Heart right ventricle (tissue), 16 donors: Measurements from ENCODE around the gene PRKCQ. TPM values are rescaled to one million over a fixed set of nuclear protein-coding genes. Genes with fewer than 3 reads are reported as not detected.
A peak's percentile ranks its signal among the peaks of the same experiment; 100 is the strongest.

Experiments used
- ATAC-seq, 8 donors: fragments of 200-7000 bp; cut with Tn5 transposase; one replicate each; pipeline ENCODE4 v1.9.1; 2020; ENCODE audit warnings: mild to moderate bottlenecking in 8 of 8, moderate library complexity in 8 of 8, moderate number of reproducible peaks in 1 of 8
- DNase-seq, 2 donors: peaks; one replicate each; pipeline ENCODE4 v3.0.0-alpha.2; 2020
- H3K27ac ChIP-seq, 10 donors: fragments of 200-600 bp; sonication (generic) in 2 of 10; one replicate each; pipeline versions ENCODE4 v1.5.0 to v1.8.0; 2020 to 2022; ENCODE audit warnings: mild to moderate bottlenecking in 3 of 10
- H3K27me3 ChIP-seq, 7 donors: fragments of 200-600 bp; one replicate each; pipeline ENCODE4 v1.8.0; 2021 to 2022; ENCODE audit warnings: mild to moderate bottlenecking in 2 of 7
- H3K36me3 ChIP-seq, 9 donors: fragments of 200-600 bp; sonication (generic) in 1 of 9; one replicate each; pipeline versions ENCODE4 v1.5.0 to v1.8.0; 2020 to 2022; ENCODE audit warnings: mild to moderate bottlenecking in 2 of 9
- H3K4me1 ChIP-seq, 9 donors: fragments of 200-600 bp; sonication (generic) in 1 of 9; one replicate each; pipeline versions ENCODE4 v1.5.0 to v1.8.0; 2020 to 2022; ENCODE audit warnings: mild to moderate bottlenecking in 4 of 9
- H3K4me3 ChIP-seq, 10 donors: fragments of 200-600 bp; sonication (generic) in 2 of 10; one replicate each; pipeline versions ENCODE4 v1.5.0 to v1.8.0; 2020 to 2022; ENCODE audit warnings: mild to moderate bottlenecking in 7 of 10, moderate library complexity in 2 of 10
- H3K9me3 ChIP-seq, 11 donors: fragments of 200-600 bp in 10 of 11; sonication (generic) in 2 of 11; one replicate each; pipeline versions ENCODE4 v1.5.0 to v1.8.0; 2013 to 2022; ENCODE audit warnings: mild to moderate bottlenecking in 2 of 11, control low read depth in 1 of 11, moderate library complexity in 1 of 11
- WGBS, 2 donors: extraction: QIAGEN DNeasy Blood & Tissue Kit; methylation state at CpG; one replicate each; pipeline ENCODE4 v1.1.7; 2013; ENCODE audit warnings: inconsistent platforms in 1 of 2; 5-methylcytosine and 5-hydroxymethylcytosine counted together
- intact Hi-C, 10 donors: fragments of 100-400 bp; cut with DNase I; formaldehyde crosslinking; loops; one replicate each; pipeline versions ENCODE4 v1.11.1 to v1.14.2; 2022
- polyA plus RNA-seq, 2 donors: library from polyadenylated mRNA; stranded (reverse); fragments of 200-250 nt; gene quantifications; one replicate each; pipeline ENCODE4 v1.2.3, GENCODE V29; 2013
- total RNA-seq, 10 donors: library from RNA; stranded (reverse); fragmentation: NEBNext Ultra II Directional in 3 of 10; extraction: Animal tissue kit (Norgen Biotek cat#: 25700) in 3 of 10; gene quantifications; one replicate each; pipeline versions ENCODE4 v1.2.1 to v1.2.4, GENCODE V29; 2021 to 2023
- TF ChIP-seq, protein P1 (sequence below), 9 donors: fragments of 200-600 bp; sonication (generic) in 2 of 9; IDR thresholded peaks; one replicate each; pipeline versions ENCODE4 v1.5.0 to v1.8.0; 2021 to 2022; ENCODE audit warnings: antibody characterized with exemption in 9 of 9, mild to moderate bottlenecking in 5 of 9, moderate library complexity in 1 of 9
- donor health status: Arrhythmogenic right ventricular cardiomyopathy.
- donor health status: ischemic (EF 13 %, LVEDD 7.1; RV severe dilation, severe dysfunction).
- donor health status: healthy with polysubstance abuse.
- donor health status: DM: no; HTN: yes; CAD: no.
- donor health status: DM: no; HTN: no; CAD: no.
- donor health status: ischemic (EF 25% LVEDD 6.9; RV normal size, moderate dysfunction).
- donor health status: ischemic (EF 25% LVEDD 5.7; RV mildly dilated, moderate dysfunction).
- donor health status: healthy.
- donor health status: DM: yes; HTN: yes; CAD: no.
- donor health status: Ischemic cardiomyopathy.
- donor health status: ischemic (EF 35%, LVEDD 5.7; RV mildly dilated, moderate dysfunction).
- donor health status: nonischemic (EF 11% LVEDD 7.7; RV severe dilation, severe dysfunction).
- donor health status: DM: yes; HTN: yes; CAD: no.
- donor health status: PGD.
- donor health status: ischemic (EF 29% LVEDD 5.4; RV normal size, mild dysfunction).
- donor health status: nonischemic (EF 23%, LVEDD 6.1; RV moderate dilation, normal function).

The PRKCQ gene
- total and polyA plus RNA-seq, 12 donors, result 0.04 to 2.0 (median 0.27) TPM; not detected in 2

DNA sequence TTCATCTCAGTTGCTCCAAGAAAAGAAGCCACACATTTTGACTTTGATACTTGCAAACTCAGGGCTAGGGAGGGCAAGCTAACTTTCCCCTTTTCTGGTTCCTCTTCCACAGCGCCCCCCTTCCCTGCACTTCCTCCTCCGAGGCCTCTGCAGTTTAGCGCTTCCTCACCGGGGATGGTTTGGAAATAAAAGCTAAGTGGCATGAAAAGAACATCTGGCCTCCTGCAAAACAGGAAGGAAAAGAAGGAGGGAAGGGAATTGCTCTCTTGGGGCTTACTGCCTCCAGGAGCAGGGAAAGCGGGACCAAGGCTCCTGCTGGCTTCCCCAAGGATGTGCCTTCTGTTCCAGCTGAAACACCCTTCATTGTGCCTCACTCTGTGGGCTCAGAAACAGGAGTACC lies 42.3 kb downstream of the PRKCQ start:
- DNase-seq (peak; percentile 24 to 25), ATAC-seq (peak in 4 of 8 donors; percentile 37 to 53 (median 42))
- H3K4me3 ChIP-seq, result no peak overlapping the region
- TF ChIP-seq, protein P1, sequence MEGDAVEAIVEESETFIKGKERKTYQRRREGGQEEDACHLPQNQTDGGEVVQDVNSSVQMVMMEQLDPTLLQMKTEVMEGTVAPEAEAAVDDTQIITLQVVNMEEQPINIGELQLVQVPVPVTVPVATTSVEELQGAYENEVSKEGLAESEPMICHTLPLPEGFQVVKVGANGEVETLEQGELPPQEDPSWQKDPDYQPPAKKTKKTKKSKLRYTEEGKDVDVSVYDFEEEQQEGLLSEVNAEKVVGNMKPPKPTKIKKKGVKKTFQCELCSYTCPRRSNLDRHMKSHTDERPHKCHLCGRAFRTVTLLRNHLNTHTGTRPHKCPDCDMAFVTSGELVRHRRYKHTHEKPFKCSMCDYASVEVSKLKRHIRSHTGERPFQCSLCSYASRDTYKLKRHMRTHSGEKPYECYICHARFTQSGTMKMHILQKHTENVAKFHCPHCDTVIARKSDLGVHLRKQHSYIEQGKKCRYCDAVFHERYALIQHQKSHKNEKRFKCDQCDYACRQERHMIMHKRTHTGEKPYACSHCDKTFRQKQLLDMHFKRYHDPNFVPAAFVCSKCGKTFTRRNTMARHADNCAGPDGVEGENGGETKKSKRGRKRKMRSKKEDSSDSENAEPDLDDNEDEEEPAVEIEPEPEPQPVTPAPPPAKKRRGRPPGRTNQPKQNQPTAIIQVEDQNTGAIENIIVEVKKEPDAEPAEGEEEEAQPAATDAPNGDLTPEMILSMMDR (IDR thresholded peaks at IDR 0.05), result peak in 1 of 9 donors; percentile 22
- no peak overlapping the region for H3K27ac ChIP-seq
- peaks cover 0 to 37% (median 3%) of the 10 kb centered on the region in 7 donors for H3K27me3 ChIP-seq
- intact Hi-C loops, result no loop called here
- 41 to 46% methylated on average over 5 of the region's 5 CpGs for WGBS, 2 donors
- H3K9me3 ChIP-seq, result no peaks in the 10 kb centered on the region
- H3K4me1 ChIP-seq, result peaks cover 0 to 15% (median 0%) of the 10 kb centered on the region in 9 donors
- H3K36me3 ChIP-seq, result no peaks in the 10 kb centered on the region

GRCh38 chr10:6536102-6536501 lies 44.0 kb downstream of the PRKCQ start:
- H3K27me3 ChIP-seq, result peaks cover 0 to 25% (median 4%) of the 10 kb centered on the region in 7 donors
- no peaks in the 10 kb centered on the region for H3K9me3 ChIP-seq
- TF ChIP-seq, protein P1 (IDR thresholded peaks at IDR 0.05), result no peak
- no peak overlapping the region for H3K27ac ChIP-seq
- no peak overlapping the region for H3K4me3 ChIP-seq
- peaks cover 0 to 14% (median 0%) of the 10 kb centered on the region in 9 donors for H3K4me1 ChIP-seq
- 82 to 96% methylated on average over 3 of the region's 3 CpGs for WGBS, 2 donors
- no peak for DNase-seq
- no peaks in the 10 kb centered on the region for H3K36me3 ChIP-seq
- intact Hi-C loops, result no loop called here
- ATAC-seq, result no peak

- intact Hi-C loops, result no loop called here
These were observed 44.8 kb downstream of the PRKCQ start for GRCh38 chr10:6535156-6535764.

GRCh38 chr10:6532321-6532720 lies 47.8 kb downstream of the PRKCQ start:
- peaks cover 0 to 1% (median 0%) of the 10 kb centered on the region in 9 donors for H3K4me1 ChIP-seq
- ATAC-seq, result no peak
- TF ChIP-seq, protein P1 (IDR thresholded peaks at IDR 0.05), result no peak
- no peak for DNase-seq
- H3K4me3 ChIP-seq, result no peak overlapping the region
- no peaks in the 10 kb centered on the region for H3K9me3 ChIP-seq
- peaks cover 0 to 18% (median 3%) of the 10 kb centered on the region in 7 donors for H3K27me3 ChIP-seq
- 83 to 86% methylated on average over 5 of the region's 5 CpGs for WGBS, 2 donors
- H3K27ac ChIP-seq, result no peak overlapping the region
- intact Hi-C loops, result no loop called here
- no peaks in the 10 kb centered on the region for H3K36me3 ChIP-seq

More at GRCh38 chr10:6535156-6535764, 44.8 kb downstream of the PRKCQ start:
- DNase-seq (no peak), ATAC-seq (no peak)
- 89 to 94% methylated on average over 11 of the region's 11 CpGs for WGBS, 2 donors
- TF ChIP-seq, protein P1 (IDR thresholded peaks at IDR 0.05), result no peak
- Histone ChIP-seq H3K4me3 (no peak overlapping the region), H3K27ac (no peak overlapping the region), H3K4me1 (peaks cover 0 to 14% (median 0%) of the 10 kb centered on the region in 9 donors), H3K27me3 (peaks cover 0 to 22% (median 4%) of the 10 kb centered on the region in 7 donors), H3K36me3 (no peaks in the 10 kb centered on the region), H3K9me3 (no peaks in the 10 kb centered on the region)
